Measurements from ENCODE around the gene PTPA.

Gene PTPA

GRCh38 chr9:129138476-129139232, 27.4 kb downstream of the PTPA start:
- DNase-seq = no peak

GRCh38 chr9:129139233-129139992, 28.2 kb downstream of the PTPA start:
- DNase-seq = peak; percentile 85

DNA sequence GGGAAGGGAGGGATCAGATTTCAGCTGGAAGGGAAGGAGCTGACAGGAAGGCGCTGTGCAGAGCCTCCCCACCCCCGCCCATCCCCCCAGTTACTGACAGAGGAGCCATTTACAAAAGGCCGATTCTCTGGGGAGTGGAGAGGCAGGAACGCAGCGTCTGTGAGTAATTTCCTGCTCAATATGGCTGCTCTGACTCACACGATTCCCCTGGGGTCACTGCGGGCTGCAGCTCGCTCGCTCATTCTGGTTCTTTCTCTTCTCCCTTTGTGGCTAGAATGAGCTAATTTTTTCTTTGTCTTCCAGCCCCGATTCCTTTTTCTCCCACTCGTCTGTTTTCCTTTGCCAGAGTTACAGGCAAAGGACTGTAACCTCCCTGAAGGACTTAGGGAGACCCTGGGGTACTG, 28.8 kb downstream of the PTPA start:
- DNase-seq = peak; percentile 83

- DNase-seq = peak; percentile 12
These were observed 29.3 kb downstream of the PTPA start for GRCh38 chr9:129140397-129141065.

- peak; percentile 23 for DNase-seq
These were observed 30.1 kb downstream of the PTPA start for GRCh38 chr9:129141066-129142041.

- no peak for DNase-seq
These were observed 31.1 kb downstream of the PTPA start for GRCh38 chr9:129142138-129142935.

DNA sequence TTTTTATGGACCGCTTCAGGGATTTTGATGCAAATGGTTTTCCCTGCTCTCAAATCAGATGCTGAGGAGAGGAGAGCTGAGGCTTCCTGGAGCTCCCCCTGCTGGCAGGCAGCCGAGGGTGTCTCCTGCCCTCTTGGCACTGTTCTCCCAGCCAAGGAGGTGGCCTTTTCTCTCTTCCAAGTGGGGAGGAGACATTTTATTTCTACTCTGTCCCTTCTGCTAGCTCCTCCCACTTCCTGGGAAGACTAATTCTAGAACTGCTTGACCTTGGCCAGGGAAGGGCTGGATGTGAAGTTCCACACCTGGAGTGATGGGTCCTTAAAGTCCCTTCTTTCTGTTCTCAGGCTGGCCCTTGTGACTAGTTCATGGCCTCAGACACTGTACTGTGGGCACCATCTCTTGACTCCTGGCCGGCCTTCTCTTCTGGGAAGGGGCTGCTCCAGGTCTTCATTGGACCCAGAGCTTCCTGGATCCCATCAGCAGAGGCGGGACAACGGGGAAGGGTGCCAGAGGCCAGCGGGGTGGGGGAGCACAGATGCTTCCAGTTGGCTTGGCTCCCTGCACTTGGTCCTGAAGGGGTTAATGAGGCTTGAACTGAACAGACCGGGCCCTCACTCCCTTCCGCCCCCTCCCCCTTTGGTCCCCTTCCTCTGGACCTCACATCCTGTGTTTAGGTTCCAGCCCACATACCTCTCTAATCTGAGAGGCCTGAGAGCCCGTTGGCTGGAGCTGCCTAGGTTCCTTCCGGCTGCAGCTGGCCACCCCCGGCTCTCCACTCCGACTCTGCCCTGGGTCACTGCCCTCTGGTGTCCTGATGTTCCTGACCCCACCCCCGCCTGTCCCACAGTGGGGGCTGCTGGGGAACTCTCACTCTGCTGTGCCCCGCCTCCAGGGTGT, 32.1 kb downstream of the PTPA start:
- peak; percentile 70 for DNase-seq

DNA sequence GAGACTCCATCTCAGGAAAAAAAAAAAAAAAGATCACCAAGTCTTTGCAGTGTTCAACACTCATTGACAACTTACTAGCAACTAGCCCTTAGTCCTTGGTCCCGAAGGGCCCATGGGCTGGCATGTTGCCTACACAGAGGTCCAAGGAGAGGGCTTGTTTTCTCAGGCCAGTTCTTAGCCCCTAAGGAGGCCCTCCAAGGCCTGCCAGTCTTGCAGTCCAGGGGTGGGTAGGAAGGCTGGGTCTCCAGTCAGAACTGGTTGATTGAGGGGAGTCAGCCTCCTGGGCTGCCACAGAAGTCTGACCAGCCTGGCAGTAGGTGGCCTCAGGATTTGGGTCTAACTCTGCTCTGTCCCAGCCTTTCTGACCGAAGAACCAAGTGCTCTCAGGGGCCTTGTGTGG, 34.1 kb downstream of the PTPA start:
- no peak for DNase-seq

DNA sequence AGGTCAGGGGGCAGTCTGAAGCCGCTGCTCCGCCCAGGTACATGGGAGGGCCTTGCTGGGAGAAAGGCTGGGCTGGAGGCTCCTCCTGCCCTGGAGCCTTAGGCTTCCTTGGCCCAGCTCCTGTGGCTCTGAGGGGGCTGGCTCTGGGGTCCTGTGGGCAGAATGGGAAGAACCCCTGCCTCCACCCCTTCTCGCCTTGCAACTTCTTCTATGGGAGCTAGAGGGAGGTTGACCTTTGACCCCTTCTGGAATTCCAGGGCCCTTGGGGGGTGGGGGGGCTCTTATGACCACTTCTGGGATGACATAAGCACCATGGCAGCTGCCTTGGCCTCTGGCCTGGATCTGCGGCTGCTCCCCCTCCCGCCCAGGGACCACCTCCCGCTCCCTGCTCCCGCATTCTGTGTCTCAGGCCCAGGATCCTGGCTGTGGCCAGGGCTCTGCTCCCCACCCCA, 34.7 kb downstream of the PTPA start:
- DNase-seq = no peak

DNA sequence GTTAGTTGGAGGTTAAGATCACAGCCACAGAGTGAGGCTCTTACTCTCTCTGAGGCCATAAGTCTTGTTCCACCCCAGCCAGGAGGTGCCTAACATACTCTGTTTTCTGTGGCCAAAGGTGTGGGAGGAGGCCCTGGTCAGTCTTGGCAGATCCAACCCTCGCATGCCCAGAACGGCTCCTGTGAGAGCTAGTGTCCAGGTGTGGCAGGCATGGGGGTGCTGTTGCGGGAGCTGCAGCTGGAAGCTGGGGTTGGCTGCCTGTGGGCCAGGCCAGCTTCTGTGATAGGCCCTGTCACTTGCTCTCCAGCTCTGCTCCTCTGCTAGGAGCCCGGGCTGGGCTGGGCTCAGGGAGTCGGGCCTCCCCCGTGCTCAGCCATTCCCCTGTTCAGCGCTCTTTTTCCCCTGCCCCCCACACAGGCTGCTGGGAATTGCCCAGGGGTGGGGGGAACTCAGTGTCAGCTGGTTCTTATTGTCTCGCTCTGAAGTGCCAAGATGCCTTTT, 35.3 kb downstream of the PTPA start:
- DNase-seq = no peak

DNA sequence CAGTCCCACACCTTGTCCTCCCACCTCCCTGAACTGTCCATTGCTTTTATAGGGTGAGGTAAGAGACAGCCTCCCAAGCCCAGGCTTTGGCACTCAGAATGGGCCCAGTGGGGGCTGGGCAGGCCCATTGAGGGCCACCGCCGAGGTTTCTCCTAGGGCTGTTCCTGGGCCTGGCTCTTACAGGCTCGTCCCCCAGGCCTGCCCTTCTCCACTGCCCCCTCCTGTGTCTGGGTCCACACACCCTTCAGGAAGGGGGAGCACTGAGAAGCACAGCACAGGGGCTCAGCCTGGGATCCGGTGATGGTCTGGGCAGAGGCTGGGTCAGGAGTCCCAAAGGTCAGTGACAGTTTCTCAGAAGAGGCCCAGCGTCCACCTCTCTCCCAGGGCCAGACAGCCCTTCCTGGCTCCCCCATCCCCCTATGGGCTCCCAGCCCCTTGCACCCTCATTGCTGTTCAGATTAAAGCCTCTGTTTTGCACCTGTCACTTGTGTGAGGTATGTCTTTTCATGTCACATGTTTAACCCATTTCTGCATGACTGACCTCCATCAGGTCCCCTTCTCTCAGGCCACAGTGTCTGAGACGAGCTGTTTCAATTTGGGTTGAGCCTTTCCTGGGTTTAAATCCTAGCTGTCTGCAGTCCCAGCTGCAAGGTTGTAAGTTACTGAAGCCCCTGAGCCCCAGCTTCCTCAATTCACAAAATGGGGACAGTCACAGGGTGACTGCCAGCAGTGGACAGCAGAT, 37.4 kb downstream of the PTPA start:
- DNase-seq = no peak

GRCh38 chr9:129149442-129149841, 38.2 kb downstream of the PTPA start:
- DNase-seq = no peak

- no peak for DNase-seq
These were observed 38.9 kb downstream of the PTPA start for GRCh38 chr9:129150122-129150521.

DNA sequence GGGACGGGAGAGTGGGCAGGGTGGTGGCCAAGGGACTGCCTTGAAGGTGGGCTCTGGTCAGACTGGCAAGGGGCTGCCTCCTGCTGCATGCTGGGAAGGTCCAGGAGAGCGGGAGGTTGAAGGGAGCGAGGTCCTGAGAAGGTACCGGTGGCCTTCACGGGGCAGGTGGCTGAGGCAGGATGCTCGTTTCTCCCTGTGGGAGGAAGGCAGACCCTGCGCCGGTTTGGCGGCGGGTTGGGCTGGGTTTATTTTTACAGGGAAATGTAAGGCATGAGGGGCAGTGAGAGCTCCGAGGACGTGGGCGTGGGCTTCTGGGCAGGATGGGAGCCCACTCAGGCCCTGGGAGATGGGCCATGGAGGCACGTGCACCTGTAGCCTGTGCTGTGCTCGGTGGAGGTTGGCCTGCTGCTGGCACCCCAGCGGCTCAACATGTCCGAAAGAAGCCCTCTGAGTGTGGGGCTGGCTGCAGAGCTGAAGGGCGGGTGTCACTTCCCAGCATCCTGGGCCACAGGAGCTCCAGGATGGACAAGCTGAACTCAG, 39.5 kb downstream of the PTPA start:
- DNase-seq = no peak

GRCh38 chr9:129151469-129151868, 40.3 kb downstream of the PTPA start:
- no peak for DNase-seq

- DNase-seq = no peak
These were observed 43.8 kb downstream of the PTPA start for GRCh38 chr9:129154866-129155477.

GRCh38 chr9:129156163-129156562, 44.9 kb downstream of the PTPA start:
- DNase-seq = no peak

DNA sequence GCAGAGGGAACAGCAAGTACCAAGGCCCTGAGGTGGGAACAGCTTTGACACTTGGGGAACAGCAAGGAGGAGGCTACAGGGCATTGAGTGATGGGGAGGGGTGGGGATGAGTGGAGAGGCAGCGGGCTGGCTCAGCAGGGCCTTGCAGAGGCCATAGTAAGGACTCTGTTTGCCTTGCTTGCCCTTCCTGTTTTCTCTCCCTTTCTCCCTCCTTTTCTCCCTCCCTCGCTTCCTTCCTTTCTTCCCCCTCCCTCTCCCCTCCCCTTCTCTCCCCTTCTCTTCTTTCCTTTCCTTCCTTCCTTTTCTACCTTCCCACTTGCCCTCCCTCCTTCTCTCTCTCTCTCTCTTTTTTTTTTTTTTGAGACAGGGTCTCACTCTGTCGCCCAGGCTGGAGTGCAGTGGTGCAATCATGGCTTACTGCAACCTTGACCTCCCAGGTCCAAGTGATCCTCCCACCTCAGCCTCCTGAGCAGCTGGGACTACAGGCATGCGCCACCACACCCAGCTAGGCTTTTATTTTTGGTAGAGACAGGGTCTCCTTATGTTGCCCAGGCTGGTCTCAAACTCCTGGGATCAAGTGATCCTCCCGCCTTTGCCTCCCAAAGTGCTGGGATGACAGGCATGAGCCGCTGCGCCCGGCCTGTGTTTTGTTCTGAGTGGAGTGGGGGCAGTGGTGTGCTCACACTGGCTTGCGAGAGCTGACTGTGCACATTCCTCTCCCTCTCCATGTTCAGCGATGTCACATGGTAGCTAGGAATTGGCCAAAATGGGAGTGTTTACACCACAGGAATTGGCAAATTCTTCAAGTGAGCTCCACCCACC, 49.7 kb downstream of the PTPA start:
- DNase-seq = no peak

All from CD4-positive, alpha-beta T cell treated with Interleukin-21 for 1 hour (primary cell).